IMR-90 (cell line): ENCODE data around the gene OR5C1. TPM values are rescaled to one million over a fixed set of nuclear protein-coding genes. Genes with fewer than 3 reads are reported as not detected.
A peak's percentile ranks its signal among the peaks of the same experiment; 100 is the strongest.

Experiments
- ATAC-seq: fragments of 200-7000 bp; cut with Tn5 transposase; 2 replicates; pipeline ENCODE4 v1.9.1; 2020; ENCODE audit warnings: low read depth, mild to moderate bottlenecking, moderate library complexity
- BruUV-seq: library from RNA; stranded (reverse); fragments of 400-500 nt; replicated peaks from 2 replicates; lab custom pipeline; 2021; lab: Mats Ljungman, UMichigan
- CTCF ChIA-PET: fragments of 300-600 bp; formaldehyde crosslinking; extraction: SDS; loops from one replicate; lab custom pipeline; 2021; ENCODE audit warnings: antibody characterized with exemption; lab: Yijun Ruan, JAX
- POLR2A ChIA-PET: fragments of 300-600 bp; sonication (Branson Sonifier 250); formaldehyde crosslinking; loops from one replicate; lab custom pipeline; 2022; ENCODE audit warnings: antibody characterized with exemption; ENCODE audit not compliant: unreplicated experiment; lab: Charles Lee
- DNase-seq: peaks from one replicate; pipeline ENCODE4 v3.0.0; 2013
- H2AFZ ChIP-seq: replicated peaks from 2 replicates; pipeline ENCODE3; 2013; ENCODE audit warnings: low read length, mild to moderate bottlenecking; ENCODE audit not compliant: poor library complexity
- H2AK5ac ChIP-seq: 2 replicates; pipeline ENCODE4 v1.6.1; 2013; ENCODE audit warnings: low read depth, low read length, inconsistent platforms
- H2AK9ac ChIP-seq: replicated peaks from 2 replicates; pipeline ENCODE3; 2013; ENCODE audit warnings: mild to moderate bottlenecking, low read depth, low read length, moderate library complexity; ENCODE audit not compliant: poor library complexity
- H2BK120ac ChIP-seq: 2 replicates; pipeline ENCODE4 v1.6.1; 2013; ENCODE audit warnings: low read depth, low read length, inconsistent platforms
- H2BK15ac ChIP-seq: 3 replicates; pipeline ENCODE4 v1.6.1; 2013; ENCODE audit warnings: low read depth, low read length, inconsistent platforms
- H2BK20ac ChIP-seq: 2 replicates; pipeline ENCODE4 v1.6.1; 2013; ENCODE audit warnings: low read depth, mild to moderate bottlenecking, inconsistent platforms, low read length, moderate library complexity
- H2BK5ac ChIP-seq: 2 replicates; pipeline ENCODE4 v1.6.1; 2013; ENCODE audit warnings: mild to moderate bottlenecking, low read depth, low read length, inconsistent platforms; ENCODE audit not compliant: poor library complexity, severe bottlenecking
- H3K14ac ChIP-seq: replicated peaks from 2 replicates; pipeline ENCODE4 v1.6.1; 2013; ENCODE audit warnings: low read depth, low read length, inconsistent platforms
- H3K18ac ChIP-seq: 2 replicates; pipeline ENCODE4 v1.6.1; 2013; ENCODE audit warnings: low read depth, low read length, control low read depth
- H3K23ac ChIP-seq: 2 replicates; pipeline ENCODE4 v1.6.1; 2013; ENCODE audit warnings: low read depth, low read length, inconsistent platforms
- H3K27ac ChIP-seq: 2 replicates; pipeline ENCODE4 v1.5.1; 2013; ENCODE audit warnings: mild to moderate bottlenecking, control low read depth, low read length; ENCODE audit not compliant: insufficient read depth
- H3K27me3 ChIP-seq: 2 replicates; pipeline ENCODE4 v1.6.1; 2013; ENCODE audit warnings: low read length; ENCODE audit not compliant: control insufficient read depth, insufficient read depth
- H3K36me3 ChIP-seq: 2 replicates; pipeline ENCODE4 v1.6.1; 2013; ENCODE audit warnings: low read length, mixed read lengths; ENCODE audit not compliant: control insufficient read depth, insufficient read depth
- H3K4ac ChIP-seq: 2 replicates; pipeline ENCODE4 v1.6.1; 2013; ENCODE audit warnings: low read depth, low read length, inconsistent platforms
- H3K4me1 ChIP-seq: 2 replicates; pipeline ENCODE4 v1.6.1; 2013; ENCODE audit warnings: low read length, mixed read lengths; ENCODE audit not compliant: control insufficient read depth, insufficient read depth
- H3K4me2 ChIP-seq: 2 replicates; pipeline ENCODE4 v1.6.1; 2013; ENCODE audit warnings: low read depth, mild to moderate bottlenecking, control low read depth, low read length, moderate library complexity
- H3K4me3 ChIP-seq: 2 replicates; pipeline ENCODE4 v1.5.1; 2013; ENCODE audit warnings: low read depth, mild to moderate bottlenecking, control low read depth, low read length, moderate library complexity; ENCODE audit not compliant: insufficient read depth
- H3K56ac ChIP-seq: 2 replicates; pipeline ENCODE4 v1.6.1; 2013; ENCODE audit warnings: low read length, inconsistent platforms; ENCODE audit not compliant: insufficient read depth; ENCODE audit errors: extremely low read depth
- H3K79me1 ChIP-seq, 2 experiments: 2 replicates each; pipeline ENCODE4 v1.6.1; 2013; ENCODE audit warnings: low read length in 2 of 2, inconsistent platforms in 1 of 2, low read depth in 1 of 2
- H3K9ac ChIP-seq: 2 replicates; pipeline ENCODE4 v1.6.1; 2013; ENCODE audit warnings: low read depth, low read length, control low read depth
- H3K9me1 ChIP-seq: 2 replicates; pipeline ENCODE4 v1.6.1; 2013; ENCODE audit warnings: low read length, inconsistent platforms; ENCODE audit not compliant: insufficient read depth
- H3K9me3 ChIP-seq: 2 replicates; pipeline ENCODE4 v1.6.1; 2013; ENCODE audit warnings: low read length; ENCODE audit not compliant: control insufficient read depth, insufficient read depth
- H4K20me1 ChIP-seq: 2 replicates; pipeline ENCODE4 v1.6.1; 2013; ENCODE audit warnings: low read length, inconsistent platforms; ENCODE audit not compliant: insufficient read depth
- H4K5ac ChIP-seq: 2 replicates; pipeline ENCODE4 v1.6.1; 2013; ENCODE audit warnings: mild to moderate bottlenecking, low read depth, low read length, control low read depth
- H4K8ac ChIP-seq, 2 experiments: 2 replicates each; pipeline ENCODE4 v1.6.1; 2013; ENCODE audit warnings: low read depth in 2 of 2, low read length in 2 of 2, control low read depth in 1 of 2, inconsistent platforms in 1 of 2
- H4K91ac ChIP-seq: 2 replicates; pipeline ENCODE4 v1.6.1; 2013; ENCODE audit warnings: low read depth, low read length, inconsistent platforms; ENCODE audit not compliant: insufficient read depth
- CHD1 ChIP-seq: IDR thresholded peaks from 2 replicates; pipeline ENCODE4 v1.6.1; 2012; ENCODE audit warnings: low read depth, low read length, improper control_type of control experiment
- MXI1 ChIP-seq: IDR thresholded peaks from 2 replicates; pipeline ENCODE4 v1.6.1; 2012; ENCODE audit warnings: low read depth, mild to moderate bottlenecking, low read length, moderate library complexity, borderline replicate concordance
- NFE2L2 ChIP-seq: fragments of 150-350 bp; IDR thresholded peaks from 2 replicates; pipeline ENCODE4 v1.6.1; 2016; ENCODE audit warnings: low read depth, mild to moderate bottlenecking, low read length
- POLR2A ChIP-seq: IDR thresholded peaks from 2 replicates; pipeline ENCODE4 v1.6.1; 2012; ENCODE audit warnings: mild to moderate bottlenecking, low read depth, low read length
- RAD21 ChIP-seq: IDR thresholded peaks from 2 replicates; pipeline ENCODE4 v1.6.1; 2012; ENCODE audit warnings: low read length, improper control_type of control experiment
- RCOR1 ChIP-seq: IDR thresholded peaks from 2 replicates; pipeline ENCODE4 v1.6.1; 2012; ENCODE audit warnings: mild to moderate bottlenecking, low read length, improper control_type of control experiment; ENCODE audit not compliant: insufficient replicate concordance
- RFX5 ChIP-seq: IDR thresholded peaks from 2 replicates; pipeline ENCODE4 v1.8.0; 2012; ENCODE audit warnings: low read depth, mild to moderate bottlenecking, low read length, moderate library complexity
- SMC3 ChIP-seq: fragments of 150-350 bp; IDR thresholded peaks from 2 replicates; pipeline ENCODE4 v1.6.1; 2016; ENCODE audit warnings: low read depth, mild to moderate bottlenecking, antibody characterized with exemption, low read length, moderate library complexity
- WGBS, 2 experiments: methylation state at CpG; one replicate each; pipeline versions ENCODE4 v1.1.5 to v1.1.7; 2013; ENCODE audit warnings: missing lambda C conversion rate in 2 of 2; ENCODE audit not compliant: insufficient read length in 1 of 2; ENCODE audit errors: extremely low coverage in 2 of 2; 5-methylcytosine and 5-hydroxymethylcytosine counted together
- dilution Hi-C: fragments of 300-500 bp; cut with HindIII; formaldehyde crosslinking; loops from one replicate; pipeline ENCODE4 v1.14.3; 2018; ENCODE audit warnings: low sequenced_read_pairs; ENCODE audit not compliant: unreplicated experiment
- in situ Hi-C: fragments of 300-500 bp; cut with MboI; formaldehyde crosslinking; loops from 3 replicates; pipeline ENCODE4 v1.14.3; 2019; ENCODE audit warnings: low sequenced_read_pairs, inconsistent platforms, mixed read lengths
- intact Hi-C: fragments of 100-400 bp; cut with micrococcal nuclease; formaldehyde crosslinking; loops from 2 replicates; pipeline ENCODE4 v1.10.0; 2022
- polyA plus RNA-seq, 3 experiments: library from polyadenylated mRNA; depleted of rRNA; stranded (reverse); fragments of >200 nt; gene quantifications; 2 replicates each; pipeline ENCODE4 v1.2.3, GENCODE V29; 2012; ENCODE audit warnings: low replicate concordance in 1 of 3
- total RNA-seq: library from RNA; depleted of rRNA; stranded (reverse); fragments of >200 nt; gene quantifications from 2 replicates; pipeline ENCODE4 v1.2.3, GENCODE V29; 2012
- TF ChIP-seq, protein P1 (sequence below): conservative IDR thresholded peaks from 2 replicates; pipeline ENCODE4 v1.5.1; 2012; ENCODE audit warnings: mild to moderate bottlenecking, low read depth, low read length, improper control_type of control experiment
- TF ChIP-seq, protein P2 (sequence below): fragments of 150-350 bp; IDR thresholded peaks from 2 replicates; pipeline ENCODE4 v1.6.1; 2016; ENCODE audit warnings: low read depth, mild to moderate bottlenecking, low read length, moderate library complexity, borderline replicate concordance

OR5C1 gene
- total and polyA plus RNA-seq, 2 of the 4 experiments (the other 2 are of a cell fraction), result not detected

DNA sequence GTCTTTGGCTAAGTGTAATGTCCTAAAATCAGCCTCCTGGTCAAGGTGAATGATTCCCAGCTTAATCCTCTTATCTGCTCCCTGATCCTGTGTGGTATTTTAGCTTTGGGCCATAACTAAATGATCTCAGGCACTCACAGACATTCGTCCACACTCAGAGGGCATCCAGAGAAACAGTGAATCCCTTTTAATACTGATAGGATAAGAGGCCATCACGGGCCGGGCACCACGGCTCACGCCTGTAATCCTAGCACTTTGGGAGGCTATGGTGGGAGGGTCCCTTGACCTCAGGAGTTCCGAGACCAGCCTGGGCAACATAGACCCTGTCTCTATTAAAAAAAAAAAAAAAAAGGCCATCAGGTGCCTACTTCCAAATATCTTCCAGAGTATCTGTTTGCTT is 33.3 kb downstream of the OR5C1 start:
- H3K79me1 ChIP-seq, result peaks cover 33 to 51% of the 10 kb centered on the region in 2 experiments
- H3K9ac ChIP-seq, result no peak overlapping the region
- H2AK5ac ChIP-seq, result peak overlapping the region; percentile 11; the same call in 1 of the 2 replicates
- H2BK120ac ChIP-seq, result 0 out of 2 replicates have a peak overlapping the region, but pooled peaks have one; percentile 44
- H3K9me3 ChIP-seq, result no peaks in the 10 kb centered on the region
- H3K4me1 ChIP-seq, result peaks cover 17% of the 10 kb centered on the region
- H3K27ac ChIP-seq, result no peak overlapping the region
- H3K14ac ChIP-seq, result no peak overlapping the region
- no peaks in the 10 kb centered on the region for H3K27me3 ChIP-seq
- no peak overlapping the region for H3K23ac ChIP-seq
- no peak overlapping the region for H2AK9ac ChIP-seq
- H2AFZ ChIP-seq, result no peak overlapping the region
- H4K8ac ChIP-seq, result no peak overlapping the region
- H2BK5ac ChIP-seq, result peak overlapping the region; percentile 15
- H3K4me3 ChIP-seq, result no peak overlapping the region
- no TSS peak for BruUV-seq
- H3K18ac ChIP-seq, result no peak overlapping the region
- peaks cover 17% of the 10 kb centered on the region for H3K9me1 ChIP-seq
- dilution Hi-C loops, result no loop called here
- peaks cover 31% of the 10 kb centered on the region for H3K36me3 ChIP-seq
- DNase-seq (no peak), ATAC-seq (no peak)
- H2BK20ac ChIP-seq, result no peak overlapping the region; the same call in 1 of the 2 replicates
- in situ Hi-C loops, result no loop called here
- H3K4me2 ChIP-seq, result no peak overlapping the region
- no peak overlapping the region for H3K56ac ChIP-seq
- H4K5ac ChIP-seq, result no peak overlapping the region
- intact Hi-C loops, result no loop called here
- H2BK15ac ChIP-seq, result 0 out of 3 replicates have a peak overlapping the region, but pooled peaks have one; percentile 13
- POLR2A ChIA-PET, result no interaction called here
- WGBS, 2 experiments, result no CpG with 5 or more reads among the region's 6 CpGs
- CTCF ChIA-PET, result no interaction called here
- H3K4ac ChIP-seq, result peak overlapping the region; percentile 25; the same call in 1 of the 2 replicates
- H4K20me1 ChIP-seq, result no peaks in the 10 kb centered on the region
- H4K91ac ChIP-seq, result no peak overlapping the region
- TF ChIP-seq, protein P1, sequence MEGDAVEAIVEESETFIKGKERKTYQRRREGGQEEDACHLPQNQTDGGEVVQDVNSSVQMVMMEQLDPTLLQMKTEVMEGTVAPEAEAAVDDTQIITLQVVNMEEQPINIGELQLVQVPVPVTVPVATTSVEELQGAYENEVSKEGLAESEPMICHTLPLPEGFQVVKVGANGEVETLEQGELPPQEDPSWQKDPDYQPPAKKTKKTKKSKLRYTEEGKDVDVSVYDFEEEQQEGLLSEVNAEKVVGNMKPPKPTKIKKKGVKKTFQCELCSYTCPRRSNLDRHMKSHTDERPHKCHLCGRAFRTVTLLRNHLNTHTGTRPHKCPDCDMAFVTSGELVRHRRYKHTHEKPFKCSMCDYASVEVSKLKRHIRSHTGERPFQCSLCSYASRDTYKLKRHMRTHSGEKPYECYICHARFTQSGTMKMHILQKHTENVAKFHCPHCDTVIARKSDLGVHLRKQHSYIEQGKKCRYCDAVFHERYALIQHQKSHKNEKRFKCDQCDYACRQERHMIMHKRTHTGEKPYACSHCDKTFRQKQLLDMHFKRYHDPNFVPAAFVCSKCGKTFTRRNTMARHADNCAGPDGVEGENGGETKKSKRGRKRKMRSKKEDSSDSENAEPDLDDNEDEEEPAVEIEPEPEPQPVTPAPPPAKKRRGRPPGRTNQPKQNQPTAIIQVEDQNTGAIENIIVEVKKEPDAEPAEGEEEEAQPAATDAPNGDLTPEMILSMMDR, result no peak
- TF ChIP-seq RAD21, result no peak
- TF ChIP-seq CHD1, result no peak
- no peak for TF ChIP-seq SMC3
- no peak for TF ChIP-seq RCOR1
- TF ChIP-seq MXI1, result no peak
- TF ChIP-seq, protein P2, sequence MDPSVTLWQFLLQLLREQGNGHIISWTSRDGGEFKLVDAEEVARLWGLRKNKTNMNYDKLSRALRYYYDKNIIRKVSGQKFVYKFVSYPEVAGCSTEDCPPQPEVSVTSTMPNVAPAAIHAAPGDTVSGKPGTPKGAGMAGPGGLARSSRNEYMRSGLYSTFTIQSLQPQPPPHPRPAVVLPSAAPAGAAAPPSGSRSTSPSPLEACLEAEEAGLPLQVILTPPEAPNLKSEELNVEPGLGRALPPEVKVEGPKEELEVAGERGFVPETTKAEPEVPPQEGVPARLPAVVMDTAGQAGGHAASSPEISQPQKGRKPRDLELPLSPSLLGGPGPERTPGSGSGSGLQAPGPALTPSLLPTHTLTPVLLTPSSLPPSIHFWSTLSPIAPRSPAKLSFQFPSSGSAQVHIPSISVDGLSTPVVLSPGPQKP, result no peak
- TF ChIP-seq NFE2L2, result no peak
- TF ChIP-seq RFX5, result no peak
- no peak for TF ChIP-seq POLR2A
